GM19025 (cell line): ENCODE measurements around the gene C11orf24.
A peak's percentile ranks its signal among the peaks of the same experiment; 100 is the strongest.

Experiments used
- ATAC-seq: cut with Tn5 transposase; IDR thresholded peaks from one replicate; pipeline ENCODE4 v1.9.1; 2021; ENCODE audit warnings: mild to moderate bottlenecking, low read depth, moderate library complexity; ENCODE audit not compliant: unreplicated experiment

Gene C11orf24

DNA sequence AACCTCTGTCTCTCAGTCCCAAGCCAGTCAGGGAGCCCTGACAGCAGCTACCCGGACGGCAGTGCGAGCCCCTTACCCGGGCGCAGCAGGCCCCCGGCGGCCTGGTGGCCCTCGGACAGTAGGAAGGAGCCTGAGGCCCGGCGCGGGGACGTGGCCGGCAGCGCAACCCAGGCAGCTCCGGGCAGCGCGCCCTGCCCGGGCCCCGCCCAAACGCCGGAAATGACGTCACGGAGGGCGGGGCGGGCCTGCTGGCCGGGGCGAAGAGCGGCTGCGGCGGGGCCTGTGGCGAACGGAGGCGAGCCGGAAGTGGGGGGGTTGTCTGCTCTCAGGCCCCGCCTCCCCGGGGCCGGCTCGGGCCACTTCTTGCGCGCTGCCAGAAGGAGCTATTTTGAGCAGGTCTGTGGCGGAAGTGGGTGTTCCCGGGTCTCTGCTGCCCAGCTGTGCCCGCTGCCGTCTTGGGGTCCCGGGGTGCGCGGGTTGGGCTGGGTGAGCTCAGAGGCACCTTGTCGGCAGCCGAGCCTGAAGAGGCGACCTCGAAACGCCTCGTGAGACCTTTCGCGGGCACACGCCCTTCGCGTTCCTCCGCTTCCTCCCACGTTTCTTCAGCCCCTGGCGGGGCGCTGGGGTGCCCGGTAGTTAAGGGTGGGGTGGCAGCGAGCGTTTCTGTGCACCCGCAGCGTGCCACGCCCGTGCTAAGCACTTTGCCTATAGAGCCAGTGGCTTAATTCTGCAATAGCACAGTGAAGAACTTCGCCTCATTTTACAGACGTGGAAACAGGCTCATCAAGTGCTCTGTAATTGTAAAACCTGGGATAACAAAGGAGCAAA is at the start of gene C11orf24:
TSS of gene C11orf24 (minus strand) at position 193 of the 828 bp plus-strand sequence. CDS start 8,206 bp downstream, outside the sequence.
- ATAC-seq, result peak; percentile 73

DNA sequence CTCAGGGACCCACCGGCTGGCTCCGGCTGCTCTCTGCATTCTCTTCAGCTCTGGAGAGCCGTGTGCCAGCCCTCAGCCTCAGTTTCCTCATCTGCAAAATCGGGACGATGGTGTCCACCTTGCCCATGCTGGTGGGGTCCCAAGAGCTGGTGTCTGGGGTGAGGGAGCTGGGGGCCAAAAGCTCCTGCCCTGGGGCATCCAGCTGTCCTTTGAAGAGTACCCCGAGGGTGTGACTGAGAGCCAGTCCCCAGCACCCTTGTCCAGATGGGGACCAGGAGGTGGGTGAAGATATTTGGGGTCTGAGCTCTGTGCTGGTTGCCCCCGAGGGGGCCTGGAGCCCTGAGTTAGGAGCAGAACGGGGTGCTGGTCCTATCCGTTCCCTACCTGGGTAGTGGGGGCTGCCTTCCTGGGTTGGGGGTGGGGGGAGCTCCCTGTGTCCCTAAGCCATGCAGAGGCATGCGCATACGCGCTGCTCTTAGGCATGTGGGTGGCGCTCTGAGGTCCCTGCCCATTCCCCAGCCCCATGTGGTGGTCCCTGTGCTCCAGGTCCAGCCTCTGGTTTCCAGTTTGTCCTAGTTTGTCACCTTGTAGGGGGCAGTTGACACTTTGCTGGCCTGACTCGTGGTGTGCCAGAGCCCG is 45.5 kb upstream of the C11orf24 start:
- ATAC-seq, result no peak

GRCh38 chr11:68315171-68315920 is 43.6 kb upstream of the C11orf24 start:
- no peak for ATAC-seq

- no peak for ATAC-seq
Observed at GRCh38 chr11:68314203-68315170, 42.7 kb upstream of the C11orf24 start.

DNA sequence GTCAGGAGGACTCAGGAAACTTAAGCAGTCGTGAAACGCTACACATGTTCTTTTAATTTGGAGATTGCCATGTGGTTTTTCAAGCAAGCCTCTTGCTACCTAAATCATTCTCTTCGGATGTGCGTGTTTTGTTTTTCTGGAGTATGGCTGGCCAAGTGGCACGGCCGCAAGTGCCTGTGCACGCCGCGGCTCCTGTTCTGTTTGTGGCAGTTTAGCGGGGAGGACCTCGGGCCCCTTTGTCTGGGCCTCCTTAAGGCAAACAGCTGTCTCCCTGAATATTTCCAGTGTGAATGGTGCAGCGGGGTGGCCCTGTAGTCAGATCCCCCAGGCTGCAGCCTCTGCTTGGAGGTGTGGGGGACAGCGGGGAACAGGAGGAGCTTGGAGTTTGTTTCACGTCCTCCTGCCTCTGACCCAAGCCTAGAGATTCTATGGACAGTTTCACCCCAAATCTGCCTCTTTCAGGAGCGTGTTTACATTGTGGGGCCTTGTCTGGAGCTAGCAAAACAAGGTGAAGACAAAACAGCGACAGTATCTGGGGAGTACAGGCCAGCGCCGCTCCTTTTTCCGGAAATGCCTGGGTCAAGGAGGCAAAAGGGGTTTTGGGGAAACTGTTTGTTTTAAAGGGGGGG is 41.9 kb upstream of the C11orf24 start:
- ATAC-seq, result no peak

DNA sequence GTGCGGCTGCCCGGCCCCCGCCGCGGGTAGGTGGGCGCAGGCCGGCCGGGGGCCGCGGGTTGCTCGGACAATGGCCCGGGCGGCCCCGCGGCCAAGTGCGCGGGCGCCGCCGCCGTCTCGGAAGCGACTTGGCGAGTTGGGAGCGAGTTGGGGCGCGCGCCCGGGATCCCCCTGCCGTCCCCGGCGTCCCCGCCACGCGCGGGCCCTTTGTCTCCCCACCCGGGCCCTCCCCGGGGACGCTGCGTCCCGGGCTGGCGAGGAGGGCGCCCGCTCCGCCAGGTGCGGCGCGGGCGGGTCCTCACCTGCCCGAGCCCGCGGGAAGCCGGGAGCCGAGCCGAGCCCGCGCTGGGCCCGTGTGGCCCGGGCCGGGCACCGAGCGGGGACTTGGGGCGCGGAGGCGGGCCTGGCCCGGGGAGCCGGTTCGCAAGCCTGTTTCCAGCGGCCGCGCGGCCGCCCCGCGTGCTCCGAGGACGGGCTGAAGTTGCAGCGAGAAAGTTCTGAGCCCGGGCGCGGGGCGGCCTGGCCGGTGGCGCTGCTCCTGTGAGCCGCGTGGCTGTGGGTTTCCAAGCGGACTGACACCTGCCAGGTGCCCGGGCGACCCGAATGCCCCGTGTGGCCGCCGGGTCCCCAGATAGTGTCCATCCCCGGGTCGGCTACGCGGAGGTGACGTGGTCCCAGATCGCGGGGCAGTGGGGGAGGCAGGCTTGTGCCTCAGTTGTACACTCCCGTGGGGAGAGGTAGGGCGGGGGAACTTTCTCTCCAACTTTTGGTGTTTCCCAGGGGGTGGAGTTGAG is 41.2 kb upstream of the C11orf24 start:
- ATAC-seq, result peak; percentile 51

- peak; percentile 35 for ATAC-seq
Observed at GRCh38 chr11:68312117-68312779, 40.5 kb upstream of the C11orf24 start, which contains the start of gene LRP5. Gene LRP5 (plus strand): TSS chr11:68312591. CDS start chr11:68312715, 124 bp downstream.

DNA sequence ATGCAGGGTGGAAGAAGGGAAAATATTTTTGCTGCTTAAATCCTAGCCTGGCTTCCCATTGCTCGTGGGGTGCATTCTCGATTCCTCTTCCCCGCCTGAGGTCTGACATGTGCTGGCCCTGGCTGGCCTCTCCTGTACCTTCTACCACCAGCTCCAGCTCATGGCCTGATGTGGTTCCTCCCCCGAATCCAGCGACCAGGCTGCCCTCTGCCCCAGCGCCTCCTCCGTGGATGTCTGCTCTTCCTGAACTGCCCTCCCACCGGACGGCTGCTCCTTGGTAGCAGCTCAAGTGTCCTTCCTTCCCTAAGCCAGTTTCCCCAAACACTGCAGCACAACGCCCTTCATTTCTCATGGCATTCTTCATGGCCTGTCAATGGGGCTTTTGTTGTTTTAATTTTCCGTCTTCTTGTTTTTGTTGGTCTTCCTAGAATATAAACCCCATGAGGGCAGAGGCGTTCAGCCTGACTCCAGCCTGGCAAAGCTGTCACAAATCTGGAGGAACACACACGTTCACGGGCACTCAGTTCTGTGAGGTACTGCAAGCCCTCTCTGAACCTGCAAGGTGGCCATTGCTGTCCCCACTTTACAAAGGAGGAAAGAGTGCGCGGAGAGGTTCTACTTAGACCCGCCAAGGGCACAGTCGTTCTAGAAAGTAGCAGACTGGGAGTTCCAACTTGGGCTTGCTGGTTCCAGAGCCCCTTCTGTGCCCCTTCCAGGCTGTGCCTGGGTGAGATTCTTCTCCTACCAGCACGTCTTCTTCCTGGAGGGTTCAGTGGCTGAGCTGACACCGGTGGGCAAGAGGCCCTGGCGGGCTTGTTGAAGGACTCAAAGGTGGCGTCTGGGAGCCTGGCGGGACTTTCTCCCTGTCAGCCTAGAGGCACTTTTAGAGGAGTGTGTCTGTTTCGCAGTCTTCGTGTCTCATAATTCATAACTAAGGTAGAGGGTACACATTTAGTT is 39.7 kb upstream of the C11orf24 start:
- ATAC-seq, result no peak

DNA sequence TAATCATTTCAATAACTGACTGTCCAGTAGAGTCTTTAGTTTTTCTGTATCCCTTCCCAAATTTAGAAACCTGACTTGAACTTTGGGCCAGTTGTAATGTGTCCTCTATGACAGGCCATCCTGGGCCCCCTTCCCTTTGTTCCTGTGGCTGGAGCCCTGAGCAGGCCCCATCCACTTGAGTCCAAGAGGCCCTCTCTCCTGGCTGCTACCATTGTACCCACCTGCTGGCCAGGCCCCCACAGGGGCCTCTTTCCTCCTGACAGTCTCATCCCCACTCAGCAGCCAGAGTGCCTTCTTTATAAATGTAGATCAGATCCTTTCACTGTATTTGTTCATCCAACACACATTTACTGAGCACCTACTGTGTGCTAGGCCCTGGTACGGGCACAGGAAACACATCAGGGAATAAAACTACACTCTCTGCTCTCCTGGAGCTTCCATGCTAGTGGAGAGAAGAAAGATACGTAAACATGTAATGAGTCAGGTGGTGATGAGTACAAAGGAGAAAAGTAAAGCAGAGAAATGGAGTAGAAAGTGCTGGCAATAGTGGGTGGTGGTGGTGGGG is 37.9 kb upstream of the C11orf24 start:
- ATAC-seq, result no peak

GRCh38 chr11:68308068-68308467 is 36.3 kb upstream of the C11orf24 start:
- ATAC-seq, result no peak

DNA sequence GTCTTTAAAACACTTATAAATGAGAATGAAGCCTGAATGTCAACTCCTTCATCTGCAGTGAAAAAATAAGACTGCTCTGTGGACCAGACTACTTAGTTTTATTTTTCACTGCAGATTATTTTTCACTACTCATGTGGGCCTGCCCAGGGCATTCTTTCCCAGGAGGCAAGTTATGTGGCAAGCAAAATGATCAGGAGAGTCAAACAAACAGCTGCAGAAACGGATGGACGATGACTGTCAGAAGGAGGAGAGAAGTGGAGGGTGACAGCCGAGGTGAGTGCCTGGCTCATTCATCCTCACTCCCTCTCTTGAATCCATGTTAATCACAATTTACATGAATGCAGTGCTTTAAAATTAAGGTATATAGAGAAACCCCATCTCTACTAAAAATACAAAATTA is 34.9 kb upstream of the C11orf24 start:
- ATAC-seq, result no peak

GRCh38 chr11:68303982-68304780 is 32.4 kb upstream of the C11orf24 start:
- ATAC-seq, result no peak

DNA sequence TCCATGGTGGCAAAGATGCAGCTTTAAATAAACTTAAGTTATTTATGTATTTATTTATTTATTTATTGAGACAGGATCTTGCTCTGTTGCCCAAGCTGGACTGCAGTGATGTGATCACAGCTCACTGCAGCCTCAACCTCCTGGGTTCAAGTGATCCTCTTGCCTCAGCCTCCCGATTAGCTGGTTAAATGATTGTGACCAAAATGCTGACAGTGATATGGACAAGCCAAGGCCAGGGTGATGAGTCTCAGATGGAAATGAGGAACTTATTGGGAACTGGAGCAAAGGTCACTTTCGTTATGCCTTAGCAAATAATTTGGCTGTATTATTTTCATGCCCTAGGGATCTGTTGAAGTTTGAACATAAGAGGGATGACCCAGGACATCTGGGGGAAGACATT is 31.3 kb upstream of the C11orf24 start:
- ATAC-seq, result no peak

- no peak for ATAC-seq
Observed at GRCh38 chr11:68302670-68303069, 30.9 kb upstream of the C11orf24 start.

DNA sequence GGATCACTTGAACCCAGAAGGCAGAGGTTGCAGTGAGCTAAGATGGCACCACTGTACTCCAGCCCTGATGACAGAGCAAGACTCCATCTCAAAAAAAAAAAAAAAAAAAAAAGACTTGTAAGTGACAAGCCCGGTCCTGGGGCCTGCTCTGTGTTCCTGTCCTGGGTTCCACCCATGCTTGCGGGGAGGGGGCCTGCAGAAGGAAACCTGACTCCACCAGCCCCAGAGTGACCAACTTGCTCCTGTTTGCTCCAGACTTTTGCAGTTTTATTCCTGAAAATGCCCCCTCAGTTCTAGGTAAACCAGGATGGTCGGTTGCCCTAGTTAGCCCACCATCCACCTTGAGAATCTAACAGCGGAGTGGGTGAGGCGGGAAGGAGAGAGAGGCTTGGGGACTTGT is 30.5 kb upstream of the C11orf24 start:
- ATAC-seq, result no peak
